HK-2 (cell line): ENCODE measurements around the gene MYH13.

ENCODE experiments used
- DNase-seq: peaks from one replicate; pipeline ENCODE4 v3.0.0-alpha.2; 2018; ENCODE audit not compliant: unreplicated experiment

MYH13 gene

DNA sequence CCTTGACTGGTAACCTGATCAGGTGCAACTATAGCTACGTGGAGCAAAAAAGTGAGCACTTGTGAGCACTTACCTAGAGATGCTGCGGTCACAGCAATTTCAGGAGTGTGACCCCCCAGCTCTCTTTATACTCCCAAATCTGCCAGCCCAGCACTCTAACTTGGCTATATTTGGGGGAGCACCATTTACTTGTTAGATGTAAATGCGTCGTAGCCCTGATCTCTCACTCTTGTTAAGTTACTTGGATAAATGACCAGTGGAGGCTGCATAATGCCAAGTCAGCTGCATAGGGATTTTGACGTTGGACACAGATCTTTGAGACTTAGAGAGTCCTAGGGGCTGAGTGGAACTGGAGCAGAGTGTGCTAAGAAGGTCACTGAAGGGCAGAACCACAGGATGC is at the start of gene MYH13:
Gene MYH13 (minus strand): TSS at position 101 of the 400 bp plus-strand sequence. CDS start 8,476 bp downstream, outside the sequence.
- DNase-seq = no peak

DNA sequence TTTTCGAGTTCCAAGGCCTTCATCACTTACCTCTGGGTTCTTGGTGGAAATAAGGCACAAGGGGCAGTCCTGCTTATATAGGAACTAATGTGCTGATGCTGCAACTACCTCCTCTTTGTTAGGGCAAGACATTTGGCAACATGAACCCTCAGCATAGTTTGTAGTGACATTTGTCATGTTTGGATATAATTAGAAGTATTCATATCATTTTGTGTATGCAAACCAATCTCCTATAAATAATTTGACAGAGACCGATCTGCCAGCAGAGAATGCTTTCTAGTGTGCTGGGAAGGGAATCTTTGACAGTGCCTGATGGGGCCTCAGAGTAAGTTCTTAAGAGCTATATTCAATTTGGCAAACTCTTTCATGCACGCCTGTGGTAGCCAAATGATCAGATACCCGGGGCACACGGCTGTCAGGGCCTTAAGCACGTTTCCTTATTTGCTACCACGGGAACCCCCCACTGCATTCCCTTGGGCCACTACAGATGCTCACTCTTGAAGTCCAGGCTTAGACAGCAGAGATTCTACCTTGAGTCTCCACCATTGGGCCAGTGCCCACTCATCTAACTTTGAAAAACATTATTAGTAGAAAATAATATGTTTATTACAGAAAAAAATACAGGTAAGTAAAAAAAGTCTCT is 49.2 kb upstream of the MYH13 start, which contains the start of gene MYH8:
Gene MYH8 (minus strand): TSS at position 51 of the 643 bp plus-strand sequence. CDS start 1,723 bp downstream, outside the sequence.
- no peak for DNase-seq

DNA sequence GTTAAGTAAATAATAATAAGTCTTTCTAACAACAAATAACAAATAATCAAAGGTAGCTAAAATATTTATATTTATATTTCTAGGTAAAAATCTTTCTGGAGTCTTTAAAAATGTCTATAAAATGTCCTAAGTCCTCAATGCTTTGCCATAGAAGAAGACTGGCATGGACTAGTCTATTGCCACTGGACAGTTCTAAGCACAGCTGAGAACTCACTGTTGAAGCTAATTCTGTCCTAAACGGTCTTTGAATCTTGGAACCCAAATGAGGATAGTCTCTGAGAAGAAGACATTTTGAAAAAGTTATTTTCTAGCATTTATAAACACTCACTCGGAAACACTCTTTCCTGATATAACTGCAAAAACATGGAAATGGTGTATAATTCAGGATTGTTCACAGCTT is 48.4 kb upstream of the MYH13 start:
- DNase-seq = no peak

DNA sequence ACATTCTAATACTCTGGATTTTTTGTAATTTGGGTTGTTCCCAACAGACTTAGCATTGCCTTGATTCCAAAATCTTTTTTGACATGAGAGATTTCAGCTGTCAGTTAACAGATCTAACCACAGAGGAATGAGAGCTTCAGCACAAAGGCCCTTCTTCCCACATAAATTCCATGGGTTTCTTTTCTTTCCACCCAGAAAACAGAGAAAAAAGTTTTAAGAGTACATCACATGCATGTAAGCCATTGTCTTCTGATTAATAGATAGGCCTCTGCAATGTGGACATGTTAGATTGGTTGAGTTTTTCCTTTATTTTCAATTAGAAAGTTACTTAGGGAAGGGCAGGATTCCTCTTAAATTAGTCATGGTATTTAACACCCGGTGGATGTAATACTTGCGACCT is 48.0 kb upstream of the MYH13 start:
- DNase-seq = no peak

DNA sequence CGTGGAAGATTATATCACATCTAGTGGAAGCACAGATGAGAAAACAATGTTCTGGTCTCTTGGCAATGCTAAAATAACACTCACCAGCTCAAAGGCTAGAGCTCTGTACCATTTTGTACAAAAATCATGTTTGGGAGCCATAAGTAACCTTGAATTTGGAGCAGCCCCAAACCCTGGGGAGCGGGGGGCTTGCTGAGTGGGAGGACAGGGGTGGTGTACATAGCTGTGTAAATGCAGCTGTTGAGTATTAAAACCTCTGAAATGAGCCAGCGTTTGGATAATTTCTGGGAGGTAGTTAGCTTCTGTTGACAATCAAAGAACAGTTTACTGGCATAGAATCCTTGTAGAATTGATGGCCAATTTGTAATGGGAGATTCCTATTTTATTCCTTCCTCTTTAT is 44.6 kb upstream of the MYH13 start:
- no peak for DNase-seq

DNA sequence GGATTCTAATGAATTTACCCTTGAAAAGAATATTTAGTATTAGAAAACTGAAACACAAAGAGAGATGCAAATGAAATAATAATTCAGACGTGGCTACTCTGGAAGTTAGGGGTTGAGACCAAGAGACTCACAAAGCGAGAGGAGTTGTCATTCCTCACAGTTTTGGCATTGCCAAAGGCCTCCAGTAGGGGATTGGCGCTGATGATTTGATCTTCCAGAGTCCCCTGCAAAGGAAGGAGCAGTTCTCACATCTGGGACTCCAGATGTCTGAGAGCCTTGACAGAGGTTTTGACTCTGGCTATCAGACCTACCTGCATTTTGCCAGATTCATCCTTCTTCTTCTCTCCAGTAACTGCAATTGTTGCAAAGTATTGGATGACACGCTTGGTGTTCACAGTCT is 42.4 kb upstream of the MYH13 start:
- no peak for DNase-seq

DNA sequence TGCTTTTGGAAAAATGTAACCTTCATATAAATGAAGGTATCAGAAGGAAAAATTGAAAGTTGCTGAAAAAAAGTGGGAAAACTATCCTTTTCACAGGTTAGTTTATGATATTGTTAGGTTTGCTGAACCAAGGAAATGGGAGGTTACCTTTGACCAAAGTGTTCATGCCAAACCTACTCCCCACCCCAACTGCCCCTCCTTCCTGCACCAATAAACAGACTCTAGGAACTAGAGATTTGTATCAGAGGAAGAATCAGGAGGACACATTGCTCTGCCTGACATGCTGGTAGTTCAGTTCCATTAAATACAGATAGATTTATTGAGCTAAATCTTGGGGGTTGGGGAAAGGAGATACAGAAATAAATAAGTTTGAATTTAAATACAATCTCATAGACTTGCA is 30.8 kb upstream of the MYH13 start:
- no peak for DNase-seq

DNA sequence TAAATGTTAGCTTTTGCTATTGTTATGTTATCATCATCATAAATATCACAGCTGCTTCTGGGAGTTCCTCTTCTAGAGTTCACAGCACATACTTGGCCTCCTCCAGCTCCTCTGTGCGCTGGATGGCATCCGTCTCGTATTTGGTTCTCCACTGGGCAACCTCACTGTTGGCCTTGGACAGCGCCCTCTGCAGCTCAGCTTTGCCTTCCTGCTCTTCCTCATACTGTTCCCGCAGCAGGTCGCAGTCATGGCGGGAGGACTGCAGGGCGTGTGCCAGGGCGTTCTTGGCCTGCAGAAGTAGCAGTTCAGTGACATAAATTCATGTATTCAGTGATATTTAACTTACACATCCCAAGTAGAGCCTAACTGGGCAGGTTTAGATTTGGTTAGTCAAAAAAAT is 25.5 kb upstream of the MYH13 start:
- DNase-seq = no peak

DNA sequence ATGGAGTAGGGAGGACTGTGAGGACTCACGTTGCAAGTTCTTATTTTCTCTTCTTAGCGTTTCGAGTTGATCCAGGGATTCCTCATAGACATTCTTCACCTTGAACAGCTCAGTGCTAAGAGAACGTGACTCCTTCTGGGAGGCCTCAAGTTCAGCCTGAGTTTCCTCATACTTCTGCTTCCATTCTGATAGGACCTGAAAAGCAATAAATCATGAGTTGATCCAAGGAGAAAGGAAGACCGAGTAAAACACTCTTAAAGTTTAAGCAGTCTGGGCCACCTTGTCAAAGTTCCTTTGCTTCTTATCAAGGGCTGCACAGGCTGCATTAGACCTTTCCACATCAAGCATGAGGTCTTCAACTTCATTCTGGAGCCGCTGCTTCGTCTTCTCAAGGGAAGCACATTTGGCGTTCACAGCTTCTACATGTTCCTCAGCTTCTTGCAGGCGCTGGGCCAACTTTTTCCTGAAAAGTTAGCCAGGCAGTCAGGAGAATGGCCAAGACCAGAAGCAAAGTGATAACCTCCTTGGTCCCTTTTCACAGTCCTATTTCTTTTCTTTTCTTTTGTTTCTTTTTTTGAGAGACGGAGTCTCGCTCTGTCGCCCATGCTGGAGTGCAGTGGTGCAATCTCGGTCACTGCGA is 23.8 kb upstream of the MYH13 start:
- no peak for DNase-seq

DNA sequence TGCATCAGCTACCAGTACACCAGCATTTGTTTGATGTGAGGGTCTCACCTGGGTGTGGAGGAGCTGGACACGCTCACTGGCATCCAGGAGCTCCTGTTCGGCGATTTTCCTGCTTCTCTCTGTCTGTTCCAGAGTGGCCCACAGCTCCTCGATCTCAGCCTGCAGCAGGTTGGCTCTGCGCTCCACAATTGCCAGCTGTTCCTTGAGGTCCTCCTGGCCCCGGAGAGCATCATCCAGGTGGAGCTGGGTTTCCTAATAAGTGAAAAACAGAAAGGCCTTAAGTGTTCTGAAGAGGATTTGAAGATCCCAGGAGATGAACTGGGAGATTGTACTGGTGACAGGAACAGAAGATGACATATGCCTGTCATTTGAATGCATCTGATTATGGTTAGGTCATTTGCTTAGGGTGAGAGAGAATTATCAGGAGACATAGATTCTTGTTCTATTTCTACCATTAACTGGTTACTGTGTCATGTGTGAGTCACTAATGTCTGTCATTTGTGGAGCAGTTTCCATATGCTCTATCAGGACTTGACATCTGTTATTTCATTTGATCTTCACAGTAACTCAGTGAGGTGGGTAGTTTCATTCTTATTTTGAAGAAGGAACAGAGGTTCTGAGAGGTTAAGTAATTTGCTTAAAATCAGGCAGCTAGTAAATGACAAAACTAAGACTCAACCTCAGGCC is 21.5 kb upstream of the MYH13 start:
- no peak for DNase-seq

DNA sequence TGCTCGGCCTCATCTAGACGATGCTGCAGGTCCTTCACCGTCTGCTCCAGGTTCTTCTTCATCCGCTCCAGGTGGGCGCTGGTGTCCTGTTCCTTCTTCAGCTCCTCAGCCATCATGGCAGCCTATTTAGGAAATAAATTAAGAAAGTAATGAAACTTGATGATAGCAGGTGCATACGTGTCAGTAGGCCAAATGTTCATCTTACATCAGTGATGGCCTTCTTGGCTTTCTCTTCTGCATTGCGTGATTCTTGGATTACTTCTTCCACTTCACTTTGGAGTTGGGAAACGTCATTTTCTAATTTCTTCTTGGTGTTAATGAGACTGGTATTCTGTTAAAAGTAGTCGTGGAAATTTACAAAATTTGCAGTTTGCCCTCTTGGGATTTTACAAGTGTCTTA is 20.1 kb upstream of the MYH13 start:
- no peak for DNase-seq

DNA sequence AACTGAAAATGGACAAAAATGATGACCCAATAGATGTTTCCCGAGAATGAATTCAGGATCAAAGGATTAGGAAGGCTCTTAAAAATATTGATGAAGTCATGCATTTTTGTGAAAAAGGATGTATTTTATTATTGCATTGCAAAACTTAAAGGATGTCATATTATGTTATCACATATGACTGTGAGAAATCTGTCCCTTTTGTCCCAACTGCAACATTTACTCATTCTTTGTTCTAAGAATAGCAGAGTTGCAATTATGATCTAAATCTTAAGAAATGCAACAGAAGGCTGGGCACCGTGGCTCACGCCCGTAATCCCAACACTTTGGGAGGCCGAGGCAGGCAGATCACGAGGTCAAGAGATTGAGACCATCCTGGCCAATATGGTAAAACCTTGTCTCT is 13.1 kb upstream of the MYH13 start:
- no peak for DNase-seq

DNA sequence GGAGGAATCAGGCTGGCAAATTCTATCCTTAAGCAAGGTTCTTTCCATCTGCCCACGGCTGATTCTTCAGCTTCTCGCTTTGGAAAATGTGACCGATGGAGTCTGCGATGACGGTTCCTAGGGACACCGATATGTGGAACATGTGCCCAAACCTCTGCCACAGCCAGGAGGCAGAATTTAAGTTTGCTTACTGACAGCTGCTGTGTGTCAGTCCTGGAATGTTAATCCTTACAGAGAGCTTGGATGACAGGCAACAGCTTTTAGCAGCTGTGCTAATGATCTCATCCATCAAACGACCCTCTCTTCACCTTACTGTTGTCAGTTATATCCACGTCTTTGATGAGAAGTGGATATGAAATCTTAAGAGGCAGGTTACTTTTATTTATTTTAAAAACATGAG is 11.4 kb upstream of the MYH13 start:
- DNase-seq = no peak

DNA sequence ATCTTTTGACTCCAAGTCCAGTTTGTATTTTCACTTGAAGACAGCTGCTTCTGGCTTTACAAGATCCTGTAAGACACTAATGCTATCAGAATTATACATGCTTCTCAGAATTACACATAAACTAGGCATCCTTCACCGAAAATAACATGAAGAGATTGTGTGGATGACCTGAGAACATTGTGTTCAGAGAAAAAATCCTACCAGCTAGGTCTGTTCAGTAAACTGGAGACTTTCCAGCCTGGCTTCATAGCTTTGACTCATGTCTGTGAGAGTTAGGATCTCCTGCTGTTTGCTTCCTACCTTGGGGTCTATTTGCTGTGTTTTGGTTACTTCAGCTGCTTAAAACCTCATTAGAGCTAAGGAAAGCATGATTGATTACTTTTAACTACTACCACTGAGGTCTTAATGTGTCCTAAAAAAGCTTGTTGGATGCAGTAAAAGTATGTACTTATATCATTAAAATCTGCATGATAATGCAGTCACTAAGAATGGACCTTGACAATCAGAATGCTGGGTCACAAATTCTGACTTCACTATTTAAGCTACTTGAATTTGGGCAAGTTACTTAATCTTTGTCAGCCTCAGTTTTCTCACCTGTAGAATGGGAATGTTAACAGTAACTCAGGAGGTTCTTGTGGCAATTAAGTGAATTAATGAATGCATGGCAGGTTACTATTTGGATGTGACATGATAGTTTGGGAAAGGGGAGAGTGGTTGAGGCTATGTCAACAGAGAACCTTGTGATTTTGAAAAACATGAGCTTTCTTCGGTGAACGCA is 8.0 kb upstream of the MYH13 start:
- DNase-seq = no peak

DNA sequence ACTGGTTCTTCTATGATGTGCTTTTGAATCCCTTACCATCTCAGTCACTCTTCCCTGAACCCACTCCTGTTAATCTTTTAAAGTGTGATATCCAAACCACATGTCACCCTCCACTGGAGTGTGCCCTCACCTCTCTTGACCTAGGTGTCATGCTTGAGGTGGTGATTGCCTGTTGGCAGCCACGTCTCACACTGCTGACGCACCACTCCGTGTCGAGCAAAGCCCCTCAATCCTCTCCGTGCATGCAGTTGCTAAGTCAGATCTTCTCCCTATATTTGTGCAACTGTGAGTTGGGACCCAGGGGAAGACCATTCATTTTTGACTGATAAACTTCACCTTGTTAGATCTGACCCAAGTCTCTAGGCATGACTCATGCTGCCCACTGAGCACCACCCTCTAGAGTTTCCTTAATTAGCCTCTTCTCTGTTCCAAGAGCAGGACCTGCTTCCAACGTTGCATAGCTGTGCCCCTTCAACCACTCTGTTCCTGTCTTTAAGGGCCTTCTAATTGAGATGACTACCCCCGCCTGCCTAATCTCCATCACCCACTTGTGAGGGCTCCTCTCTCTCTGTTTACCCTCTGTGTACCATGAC is 2.7 kb downstream of the MYH13 start:
- peak; percentile 4 for DNase-seq

DNA sequence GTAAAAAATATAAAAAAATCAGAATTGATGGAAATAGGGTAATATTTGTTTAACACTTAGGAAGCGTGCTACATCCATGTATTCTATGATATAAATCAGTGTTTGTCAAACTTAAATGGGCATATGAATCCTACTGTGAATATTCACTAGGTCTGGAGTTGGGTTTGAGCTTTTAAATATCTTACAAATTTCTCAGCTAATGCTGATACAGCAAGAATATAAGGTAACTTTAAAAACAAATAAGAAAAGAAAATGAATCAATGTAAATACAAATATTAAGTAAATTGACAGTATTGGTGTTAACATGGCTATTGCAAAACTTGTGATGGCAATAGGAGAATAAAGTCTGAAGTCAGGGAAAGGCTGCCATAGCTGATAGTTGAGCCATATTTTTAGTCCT is 3.6 kb downstream of the MYH13 start:
- no peak for DNase-seq

DNA sequence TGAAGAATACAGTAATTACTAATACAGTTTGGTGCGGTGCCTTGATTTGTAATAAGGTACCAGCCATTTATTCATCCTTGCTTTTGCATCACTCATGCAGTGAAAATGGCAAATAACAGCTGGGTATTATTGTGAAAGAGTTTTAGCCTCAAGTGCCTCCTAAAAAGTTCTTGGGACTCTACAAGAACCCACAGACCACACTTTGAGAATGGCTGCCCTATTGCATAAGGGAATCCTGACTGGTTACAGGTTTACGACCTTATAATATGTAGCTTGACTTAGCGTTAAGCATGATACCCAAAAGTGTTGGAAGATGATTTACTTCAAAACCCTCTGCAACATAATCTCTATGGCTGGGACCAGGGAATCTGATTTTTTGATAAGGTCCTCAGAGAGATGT is 4.2 kb downstream of the MYH13 start:
- no peak for DNase-seq

DNA sequence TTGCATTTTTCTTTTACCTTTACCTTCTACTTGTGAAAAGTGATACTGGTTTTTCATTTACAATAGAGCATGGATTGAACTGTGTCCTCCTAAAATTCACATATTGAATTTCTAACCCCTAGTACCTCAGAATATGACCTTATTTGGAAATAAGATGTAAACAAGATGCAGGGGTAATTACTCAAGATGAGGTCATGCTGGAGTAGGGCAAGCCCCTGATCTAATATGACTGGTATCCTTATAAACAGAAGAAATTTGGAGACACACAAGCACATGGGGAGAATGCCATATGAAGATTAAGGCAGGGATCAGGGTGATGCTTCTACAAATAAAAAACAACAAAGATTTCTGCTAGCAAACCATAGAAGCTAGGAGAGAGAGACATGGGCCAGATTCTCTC is 12.2 kb downstream of the MYH13 start:
- no peak for DNase-seq

DNA sequence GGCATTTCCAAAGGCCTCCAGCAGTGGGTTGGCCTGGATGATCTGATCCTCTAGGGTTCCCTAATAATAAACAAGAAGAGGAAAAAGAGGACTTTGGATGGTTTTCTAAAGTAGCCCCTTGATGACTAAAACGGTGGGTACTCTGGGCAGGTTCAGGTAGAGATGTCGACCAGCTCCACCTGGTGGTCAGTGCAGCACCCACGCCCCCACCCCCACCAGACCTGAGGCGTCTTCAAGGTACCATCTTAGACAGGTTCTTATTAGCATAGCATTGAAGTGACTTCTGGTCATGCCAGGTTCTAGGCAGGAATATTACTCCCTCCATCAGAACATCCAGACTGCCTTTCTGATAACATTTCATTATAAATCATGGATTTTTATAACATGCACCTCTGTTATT is 15.0 kb downstream of the MYH13 start:
- DNase-seq = peak; percentile 3

DNA sequence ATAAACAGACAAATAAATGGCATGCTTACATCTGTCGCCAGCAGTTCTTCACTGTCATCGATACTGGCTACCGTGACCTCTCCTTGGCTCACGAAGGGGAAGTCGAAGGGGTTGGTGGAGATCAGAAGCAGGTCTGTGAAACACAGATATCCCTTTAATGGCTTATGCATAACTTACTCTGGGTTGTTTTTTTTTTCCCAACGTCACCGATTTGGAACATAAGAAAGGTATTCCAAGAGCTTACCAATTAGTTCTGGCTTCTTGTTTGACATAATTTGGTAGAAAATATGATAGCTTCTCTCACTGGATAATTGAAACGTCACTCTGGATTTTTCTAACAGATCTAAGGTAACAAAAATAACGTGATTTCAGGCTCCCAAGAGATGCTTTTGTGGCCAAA is 18.2 kb downstream of the MYH13 start:
- no peak for DNase-seq

DNA sequence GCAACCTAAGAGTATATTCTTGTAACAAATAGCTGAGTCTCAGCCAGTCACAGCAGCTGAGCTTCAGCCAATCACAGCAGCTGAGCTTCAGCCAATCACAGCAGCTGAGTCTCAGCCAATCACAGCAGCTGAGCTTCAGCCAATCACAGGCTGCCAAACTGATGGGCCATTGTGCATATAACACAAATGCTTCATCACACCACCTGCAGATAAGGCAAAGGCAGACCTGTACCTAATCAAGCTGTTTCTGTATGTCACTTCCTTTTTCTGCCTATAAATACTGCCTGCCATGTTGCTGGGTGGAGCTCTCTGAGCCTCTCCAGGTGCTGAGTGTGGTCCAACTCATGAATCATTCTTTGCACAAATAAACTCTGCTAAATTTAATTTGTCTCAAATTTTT is 19.9 kb downstream of the MYH13 start:
- DNase-seq = no peak

DNA sequence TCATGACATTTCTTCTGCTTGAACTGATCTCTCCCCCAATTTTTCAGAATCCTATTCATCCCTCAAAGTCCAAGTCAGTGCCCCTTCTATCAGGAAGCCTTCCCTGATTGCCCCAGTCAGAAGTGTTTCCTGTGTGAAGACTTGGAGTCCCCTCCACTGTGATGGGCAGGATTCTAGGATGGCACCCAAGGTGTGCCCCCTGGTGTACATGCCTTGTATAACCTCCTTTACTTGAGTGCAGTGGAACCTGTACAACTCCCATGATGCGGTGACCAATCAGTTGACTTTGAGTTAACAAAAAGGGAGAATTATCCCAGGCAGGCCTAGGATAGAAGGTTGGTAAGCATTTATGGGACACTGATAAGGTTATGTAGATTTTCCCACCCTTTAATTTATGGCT is 23.4 kb downstream of the MYH13 start:
- DNase-seq = no peak
